HT1080 (cell line): ENCODE measurements around the gene MINDY2. TPM values are rescaled to one million over a fixed set of nuclear protein-coding genes. Genes with fewer than 3 reads are reported as not detected.
"Not testable (repeated sequence)": the region's sequence is repeated elsewhere in the genome, so short reads cannot be mapped to it uniquely, and the experiment has no call there.

Experiments
- DNase-seq: peaks from one replicate; pipeline ENCODE4 v3.0.0-alpha.2; 2015; ENCODE audit warnings: low read depth
- small RNA-seq: library from RNA; depleted of rRNA; stranded (forward); fragments of <200 nt; gene quantifications from one replicate; pipeline ENCODE3, GENCODE V24; 2014
- total RNA-seq: library from RNA; depleted of rRNA; stranded (reverse); fragments of >200 nt; shearing (Covaris generic); gene quantifications from 2 replicates; pipeline ENCODE4 v1.2.3, GENCODE V29; 2014; rRNA removed

The MINDY2 gene
- total RNA-seq, 1 experiment from 2014 or later = 6.1 TPM

DNA sequence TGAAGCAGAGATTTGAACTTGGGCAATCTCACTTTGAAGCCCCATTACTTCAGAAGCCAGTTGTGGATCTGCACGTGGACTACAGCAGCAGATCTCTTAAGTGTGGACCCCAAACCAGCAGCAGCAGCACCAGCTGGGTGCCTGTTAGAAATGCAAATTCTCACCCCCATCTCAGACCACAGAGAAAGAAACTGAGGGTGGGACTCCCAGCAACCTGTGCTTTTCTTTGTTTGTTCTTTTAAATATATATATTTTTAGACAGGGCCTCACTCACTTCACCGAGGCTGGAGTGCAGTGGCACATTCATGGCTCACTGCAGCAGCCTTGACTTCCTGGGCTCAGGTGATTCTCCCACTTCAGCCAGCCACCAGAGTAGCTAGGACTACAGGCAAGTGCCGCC is 109.2 kb downstream of the MINDY2 start:
- DNase-seq = no peak

DNA sequence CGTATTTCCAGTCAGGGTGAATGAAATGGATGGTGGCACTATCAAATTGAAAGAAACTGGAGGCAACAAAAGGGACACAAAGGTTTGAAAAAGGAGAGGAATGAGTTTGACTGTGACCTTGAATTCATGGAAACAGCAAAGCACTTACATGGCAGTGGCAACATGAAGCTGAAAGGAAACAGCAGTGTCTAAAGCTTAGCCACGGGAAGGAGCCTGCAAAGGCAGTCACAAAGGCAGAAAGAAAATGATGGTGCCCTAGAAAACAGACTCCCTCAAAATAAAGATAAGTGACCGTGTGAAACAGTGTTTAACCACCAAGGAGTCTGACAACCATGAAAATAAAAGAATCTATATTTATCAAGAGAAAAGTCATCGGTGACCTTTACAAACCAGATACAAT is 111.1 kb downstream of the MINDY2 start:
- DNase-seq = no peak

DNA sequence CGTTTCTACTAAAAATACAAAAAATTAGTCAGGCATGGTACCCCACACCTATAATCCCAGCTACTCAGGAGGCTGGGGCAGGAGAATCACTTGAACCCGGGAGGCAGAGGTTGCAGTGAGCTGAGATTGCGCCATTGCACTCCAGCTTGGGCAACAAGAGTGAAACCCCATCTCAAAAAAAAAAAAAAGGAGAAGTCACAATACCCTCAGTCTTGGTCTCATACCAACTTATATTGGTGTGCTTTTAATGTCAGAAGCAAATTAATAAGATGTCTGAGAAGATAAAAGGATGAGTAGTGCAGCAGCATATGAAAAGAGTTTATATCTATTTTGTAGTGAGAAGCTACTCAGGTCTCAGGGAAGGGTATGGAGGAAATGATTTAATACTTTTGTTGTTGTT is 112.8 kb downstream of the MINDY2 start:
- DNase-seq = not testable (repeated sequence)

- DNase-seq = no peak
Measured at GRCh38 chr15:58886921-58887320, 115.8 kb downstream of the MINDY2 start.

GRCh38 chr15:58889363-58889762 is 118.3 kb downstream of the MINDY2 start:
- DNase-seq = no peak

- DNase-seq = no peak
Measured at GRCh38 chr15:58898150-58898680, 127.1 kb downstream of the MINDY2 start.

- DNase-seq = no peak
Measured at GRCh38 chr15:58900631-58901030, 129.5 kb downstream of the MINDY2 start.

GRCh38 chr15:58908550-58909309 is 137.6 kb downstream of the MINDY2 start:
- no peak for DNase-seq

DNA sequence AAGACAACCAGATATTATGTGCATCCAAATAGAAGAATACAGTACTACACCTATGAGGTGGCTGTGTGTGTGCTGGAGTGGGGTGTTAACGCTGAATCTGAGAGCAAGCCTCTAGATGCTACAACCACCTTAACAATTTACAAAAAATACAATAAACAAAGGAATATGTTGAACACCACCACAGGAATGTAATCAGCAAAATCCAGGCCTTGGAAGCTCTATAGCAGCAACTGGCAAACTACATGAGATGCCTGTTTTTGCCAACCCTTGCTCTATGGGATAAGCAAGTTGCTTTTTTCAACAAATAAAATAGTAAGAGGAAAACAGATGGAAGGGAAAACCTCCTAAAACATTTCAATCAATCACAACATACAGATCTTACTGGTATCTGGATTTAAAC is 138.5 kb downstream of the MINDY2 start:
- DNase-seq = no peak

DNA sequence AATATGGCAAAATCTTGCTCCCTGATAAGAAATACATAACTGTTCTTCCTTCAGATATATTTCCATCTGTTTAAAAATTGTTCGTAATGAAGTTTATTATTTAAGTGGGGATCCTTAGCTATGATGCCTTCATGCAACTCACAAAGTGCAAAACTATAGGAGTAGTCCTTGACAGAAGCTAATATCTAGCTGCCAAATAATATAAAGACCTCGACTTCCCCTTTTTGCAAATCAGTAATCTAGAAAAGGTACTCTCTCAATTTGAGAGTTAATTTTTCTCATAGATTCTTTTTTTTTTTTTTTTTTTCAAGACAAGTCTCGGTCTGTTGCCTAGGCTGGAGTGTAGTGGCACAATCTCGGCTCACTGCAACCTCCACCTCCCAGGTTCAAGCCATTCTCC is 139.4 kb downstream of the MINDY2 start:
- DNase-seq = no peak

Small RNAs within 50 kb of the gene (small RNA-seq; reads per million reads assigned to genes)
- gene RF00012 (0.98 reads per million, percentile 73 among the genes with 10 or more reads in this experiment), gene ZNF444P1 (not detected)

Other genes starting within 250 kb of the MINDY2 start
- 106 and 135 TPM in 2 replicates for gene ADAM10, start 21.6 kb upstream of the MINDY2 start, total RNA-seq
- 74.0 and 75.8 TPM in 2 replicates for gene SLTM, start 162.4 kb downstream of the MINDY2 start, total RNA-seq
- gene RNF111, start 216.4 kb downstream of the MINDY2 start, total RNA-seq = 12.9 and 17.6 TPM in 2 replicates